ENCODE measurements around the gene PLIN4.

The PLIN4 gene

DNA sequence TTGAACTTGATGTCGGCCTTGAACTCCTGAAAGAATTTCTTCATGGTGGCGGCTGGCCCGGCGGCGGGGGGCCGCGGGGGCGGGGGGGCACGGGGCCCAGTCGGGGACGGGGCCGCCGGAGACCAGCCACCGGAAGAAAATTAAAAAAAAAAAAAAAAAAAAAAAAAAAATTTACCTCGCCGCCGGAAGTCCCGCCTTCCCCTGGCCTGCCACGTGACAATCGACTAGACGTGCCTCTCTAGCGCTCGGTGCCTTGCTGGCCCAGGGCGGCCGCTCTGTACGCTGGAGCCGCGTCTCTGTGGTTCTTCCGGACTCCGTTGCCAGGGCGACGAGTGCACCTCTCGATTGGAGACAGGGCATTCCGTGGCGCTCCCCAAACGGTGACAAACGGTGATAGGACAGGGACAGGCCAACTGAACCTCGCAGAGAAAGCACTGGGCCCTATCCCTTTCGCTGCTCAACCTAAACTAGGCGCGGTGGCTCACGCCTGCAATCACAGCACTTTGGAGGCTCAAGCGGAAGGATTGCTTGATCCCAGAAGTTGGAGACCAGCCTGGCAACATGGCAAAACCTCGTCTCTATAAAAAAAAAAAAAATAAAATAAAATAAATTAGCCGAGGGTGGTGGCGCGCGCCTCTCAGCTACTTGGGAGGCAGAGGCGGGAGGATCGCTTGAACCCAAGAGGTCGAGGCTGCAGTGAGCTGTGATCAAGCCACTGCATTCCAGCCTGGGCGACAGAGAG is 60.5 kb downstream of the PLIN4 start, which contains the start of gene UBXN6:
Gene UBXN6, minus strand, starts transcription at position 141 of the 742 bp plus-strand sequence. Its CDS starts 97 bp downstream, at position 44.
- peak within 1 kb of the TSS; percentile 71 for H3K4me3 ChIP-seq (ENCODE audit: low read length)
- TF ChIP-seq ZNF274 (IDR thresholded peaks at IDR 0.05; ENCODE audit: low read depth, low read length), result no peak

DNA sequence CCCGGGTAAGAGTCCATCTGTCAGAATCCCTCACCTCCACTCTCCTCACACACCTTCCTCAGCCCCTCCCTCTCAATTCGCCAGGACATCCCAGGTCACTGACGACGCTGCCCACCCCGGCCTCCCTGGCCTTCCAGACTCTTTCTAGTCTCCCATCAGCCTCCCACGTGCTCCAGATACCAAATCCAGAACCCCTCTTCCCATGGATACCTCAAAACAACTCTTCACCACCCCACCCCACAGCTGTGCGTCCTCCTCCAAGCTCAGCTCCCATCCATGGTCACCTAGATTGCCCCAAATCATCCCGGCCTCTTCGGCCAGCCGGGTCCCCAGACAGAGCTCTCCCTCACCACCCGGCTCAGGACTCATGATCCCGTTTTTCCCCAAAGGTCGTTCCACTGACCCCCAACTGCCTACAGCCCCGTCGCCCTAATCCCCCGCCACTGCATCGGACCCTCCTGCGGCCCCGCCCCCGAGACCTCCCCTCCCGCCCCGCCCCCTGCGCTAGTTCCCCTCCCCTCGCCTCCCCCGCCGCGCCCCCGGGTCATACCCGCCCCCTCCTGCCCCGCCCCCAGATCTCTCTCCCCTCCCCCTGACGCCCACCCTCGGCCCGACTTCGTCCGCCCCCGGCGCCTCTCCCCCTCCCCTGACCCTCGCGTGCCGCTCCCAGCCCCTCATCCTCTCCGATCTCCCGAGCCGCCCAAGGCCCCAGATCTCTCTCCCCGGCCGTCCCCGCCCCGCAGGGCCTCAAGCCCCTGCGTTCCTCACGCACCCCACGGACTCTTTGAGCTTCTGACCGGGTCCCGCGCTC is 61.2 kb downstream of the PLIN4 start:
- H3K4me3 ChIP-seq (ENCODE audit: low read length), result peak overlapping the region; percentile 71

DNA sequence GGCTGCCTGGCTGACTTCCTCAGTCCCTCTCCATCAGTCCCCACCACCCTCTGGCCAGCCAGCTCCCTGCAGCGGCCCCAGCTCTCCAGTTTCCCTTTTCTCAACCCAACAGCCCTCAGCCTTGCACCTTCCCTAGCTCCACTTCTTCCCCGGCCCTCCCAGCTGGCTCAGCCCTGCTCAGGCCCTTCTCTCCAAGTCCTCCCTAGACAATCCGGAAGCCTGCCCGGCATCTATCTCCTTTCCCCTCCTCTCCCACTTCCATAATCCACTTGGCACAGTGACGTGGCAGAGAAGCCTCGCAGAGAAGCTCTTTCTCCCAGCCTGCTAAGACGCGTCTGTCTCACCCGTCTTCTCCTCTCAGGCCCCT is 61.8 kb downstream of the PLIN4 start:
- TF ChIP-seq ZNF274 (IDR thresholded peaks at IDR 0.05; ENCODE audit: low read depth, low read length), result no peak

More for the DNA sequence above, 61.2 kb downstream of the PLIN4 start:
- no peak for TF ChIP-seq ZNF274 (IDR thresholded peaks at IDR 0.05; ENCODE audit: low read depth, low read length)

DNA sequence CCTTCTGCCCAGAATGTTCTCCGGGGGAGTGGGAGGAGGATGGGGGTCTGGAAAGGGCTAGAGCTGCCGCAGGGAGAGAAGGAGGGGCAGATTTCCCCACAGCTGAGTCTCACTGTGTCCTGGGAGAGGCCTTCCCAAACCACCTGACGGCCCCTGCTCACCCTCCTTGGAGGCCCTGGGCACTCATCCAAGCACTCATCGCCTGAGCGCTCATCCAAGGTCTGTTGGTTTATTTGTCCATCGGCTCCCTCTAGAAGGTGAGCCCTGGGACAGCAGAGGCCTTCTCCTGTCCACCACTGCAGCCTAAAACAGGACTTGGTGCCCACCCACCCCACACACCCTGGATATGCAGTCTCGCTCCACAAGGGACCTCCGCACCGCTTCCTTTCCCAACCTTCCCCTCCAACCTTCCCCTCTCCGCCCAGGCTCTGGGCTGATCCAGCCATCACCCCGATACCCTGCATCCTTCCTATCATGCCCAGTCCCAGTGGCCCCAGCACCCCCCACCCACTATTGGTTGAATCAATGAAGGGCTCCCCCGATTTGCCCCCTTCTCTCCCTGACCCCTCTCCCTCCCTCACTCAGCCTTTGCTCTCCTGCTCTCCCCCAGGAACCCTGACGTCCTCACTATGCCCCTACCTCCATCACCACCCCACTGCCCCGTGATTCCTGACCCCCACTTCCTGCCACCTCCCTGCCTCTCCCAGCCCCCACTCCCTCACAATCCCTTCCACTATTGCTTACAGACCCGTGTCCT is 62.4 kb downstream of the PLIN4 start:
- H3K4me3 ChIP-seq (ENCODE audit: low read length), result peak overlapping the region; percentile 68; the same call in 1 of the 2 replicates
- no peak for TF ChIP-seq ZNF274 (IDR thresholded peaks at IDR 0.05; ENCODE audit: low read depth, low read length)

More for the DNA sequence above, 61.8 kb downstream of the PLIN4 start:
- H3K4me3 ChIP-seq (ENCODE audit: low read length), result peak overlapping the region; percentile 68; the same call in 1 of the 2 replicates

DNA sequence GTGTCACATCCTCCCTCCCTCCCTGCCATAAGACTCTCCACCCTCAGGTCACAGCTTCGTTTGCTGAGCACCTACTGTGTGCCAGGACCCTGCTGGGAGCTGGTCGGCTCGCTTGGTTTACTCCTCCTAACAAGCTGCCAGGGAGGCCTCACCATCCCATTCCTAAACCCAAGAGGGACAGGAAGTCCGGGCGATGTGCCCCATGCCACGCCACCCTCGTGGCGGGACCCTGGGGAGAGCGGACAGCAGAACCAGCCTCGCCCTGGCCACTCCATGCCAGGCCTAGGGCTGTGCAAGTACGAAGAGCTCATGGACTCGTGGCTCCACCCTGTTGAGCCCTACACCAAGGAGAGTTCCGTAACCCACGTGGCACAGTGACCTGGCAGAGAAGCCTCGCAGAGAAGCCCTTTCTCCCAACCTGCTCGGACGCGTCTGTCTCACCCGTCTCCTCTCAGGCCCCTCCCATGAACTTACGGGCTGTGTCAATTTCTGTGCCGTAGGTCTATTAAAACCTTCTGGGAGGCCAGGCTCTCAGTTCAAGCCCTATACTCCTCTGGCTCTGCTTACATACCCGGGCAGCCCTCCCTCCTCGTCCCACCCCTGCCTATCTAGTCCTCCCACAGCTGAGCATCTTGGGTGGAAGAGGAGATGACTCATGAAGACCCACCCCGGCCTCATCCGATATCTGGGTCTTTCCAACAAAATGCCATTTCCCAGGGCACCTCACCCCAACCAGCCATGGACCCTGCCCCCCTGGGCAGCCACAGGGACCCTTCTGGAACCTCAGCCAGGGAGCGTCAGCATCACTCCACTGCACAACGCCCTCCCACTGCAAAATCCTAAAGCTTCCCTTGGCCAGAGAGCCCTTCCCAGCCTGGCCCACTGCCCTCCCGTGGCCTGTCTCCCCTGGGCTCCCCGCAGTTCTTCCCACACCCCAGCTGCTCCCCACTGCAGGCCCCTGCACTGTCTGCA is 63.3 kb downstream of the PLIN4 start:
- TF ChIP-seq ZNF274 (IDR thresholded peaks at IDR 0.05; ENCODE audit: low read depth, low read length), result no peak
- no peak overlapping the region for H3K4me3 ChIP-seq (ENCODE audit: low read length)

DNA sequence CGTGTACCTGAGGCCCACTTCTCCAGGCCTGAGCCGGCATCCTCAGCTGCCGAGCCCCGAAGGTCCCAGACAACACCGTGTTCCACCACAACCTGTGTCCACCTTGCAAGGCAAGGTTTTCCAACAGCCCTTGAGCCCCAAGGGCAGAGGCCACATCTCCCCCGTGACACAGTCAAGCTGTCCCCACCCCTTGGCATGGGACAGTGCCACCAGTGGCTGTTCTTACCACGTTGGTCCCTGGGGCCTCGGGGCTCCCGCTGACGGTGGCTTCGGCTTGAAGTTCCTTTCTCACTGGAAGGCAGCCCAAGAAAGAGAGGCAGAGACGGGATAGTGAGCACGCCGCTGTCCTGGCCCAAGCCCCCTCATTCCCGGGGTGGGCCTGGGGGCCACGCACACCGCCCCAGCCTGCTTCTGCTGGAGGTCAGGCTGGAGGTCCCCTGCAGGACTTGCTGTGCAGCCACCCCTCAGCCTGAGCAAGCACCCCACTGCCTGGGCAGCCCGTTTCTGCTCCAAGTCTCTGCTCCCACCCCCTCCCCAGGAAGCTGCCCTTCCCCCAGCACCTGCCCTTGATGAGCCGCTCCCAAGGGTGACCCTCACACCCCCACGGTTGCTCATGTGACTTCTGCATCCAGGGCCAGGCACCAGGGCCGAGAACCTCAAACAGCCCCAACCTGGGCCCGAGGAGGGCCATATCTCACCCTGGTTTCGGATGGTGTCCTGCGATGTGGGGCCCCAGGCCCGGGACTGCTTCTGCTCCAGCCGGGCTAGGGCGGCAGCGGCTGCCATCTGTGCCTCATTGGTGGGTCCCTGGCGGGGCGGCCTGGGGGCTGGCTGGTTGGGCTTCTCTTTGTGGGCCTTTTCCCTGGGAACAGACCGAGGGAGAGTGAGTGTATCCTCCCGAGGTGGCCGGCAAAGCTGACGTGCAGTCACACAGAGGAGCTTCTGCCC is 64.8 kb downstream of the PLIN4 start:
- no peak for TF ChIP-seq ZNF274 (IDR thresholded peaks at IDR 0.05; ENCODE audit: low read depth, low read length)
- H3K4me3 ChIP-seq (ENCODE audit: low read length), result no peak overlapping the region

DNA sequence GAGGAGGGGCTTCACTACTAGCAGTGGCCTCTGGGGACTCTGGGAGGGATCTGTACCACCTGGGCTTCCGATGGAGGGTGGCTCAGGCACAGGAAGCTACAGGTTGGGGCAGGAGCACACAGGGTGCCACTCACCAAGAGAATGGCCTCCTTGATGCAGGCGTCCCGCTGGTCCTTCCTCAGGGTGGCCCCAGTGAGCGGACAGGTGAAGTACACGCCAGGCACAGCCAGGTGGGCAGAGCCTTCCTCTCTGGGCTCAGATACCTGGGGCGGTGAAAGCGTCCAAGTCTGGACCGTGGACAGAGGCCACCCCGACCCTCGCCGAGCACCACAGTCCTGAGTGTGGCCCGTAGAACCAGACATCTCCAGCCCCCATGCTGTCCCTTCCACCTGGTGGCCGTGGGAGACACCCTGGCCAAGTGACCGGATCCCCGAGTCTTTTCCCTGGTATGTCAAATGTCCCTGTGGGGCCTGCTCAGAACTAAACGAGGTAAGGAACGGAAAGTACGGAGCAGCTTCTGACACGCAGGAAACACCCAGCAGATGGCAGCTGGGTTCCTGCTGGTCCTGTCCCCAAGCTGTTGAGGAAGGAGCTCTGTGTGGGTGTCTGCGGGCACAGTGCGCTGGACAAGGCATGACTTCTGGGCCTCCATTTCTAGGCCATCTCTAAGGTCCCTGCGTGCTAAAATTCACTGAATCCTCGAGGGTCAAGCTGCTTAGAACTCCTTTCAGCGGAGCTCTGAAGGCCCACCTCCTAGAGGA is 65.9 kb downstream of the PLIN4 start:
- TF ChIP-seq ZNF274 (IDR thresholded peaks at IDR 0.05; ENCODE audit: low read depth, low read length), result no peak
- no peak overlapping the region for H3K4me3 ChIP-seq (ENCODE audit: low read length)

Measured in GM08714 (cell line).